GM18519 (cell line): ENCODE measurements around the gene OR8H2.
"Not testable (repeated sequence)": the region's sequence is repeated elsewhere in the genome, so short reads cannot be mapped to it uniquely, and the experiment has no call there.

Experiments used
- ATAC-seq: cut with Tn5 transposase; IDR thresholded peaks from one replicate; pipeline ENCODE4 v1.9.1; 2021; ENCODE audit warnings: mild to moderate bottlenecking, moderate library complexity; ENCODE audit not compliant: unreplicated experiment, low FRiP score

The OR8H2 gene

DNA sequence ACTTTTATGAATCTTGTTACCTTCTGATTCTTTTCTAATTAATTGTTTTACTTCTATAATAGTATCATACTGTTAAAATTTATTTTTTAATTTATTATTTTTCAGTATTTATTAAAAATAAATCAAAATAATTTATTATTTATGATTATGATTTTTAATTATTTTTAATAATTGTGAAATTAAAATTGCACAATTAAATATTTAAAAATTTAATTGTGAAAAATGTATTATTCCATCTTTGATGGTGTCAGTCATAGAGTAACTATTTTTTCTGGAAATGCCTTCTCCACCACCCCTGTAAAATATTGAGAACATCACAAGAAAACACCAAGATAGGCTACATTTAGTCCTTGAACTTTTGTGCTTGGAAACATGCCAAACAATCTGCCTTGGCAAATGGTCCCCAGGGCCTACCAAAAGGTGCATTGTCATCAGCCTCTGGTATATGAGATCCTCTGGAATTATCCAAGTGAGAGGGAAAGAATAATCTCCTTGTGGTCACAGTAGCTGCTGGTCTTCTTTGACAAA lies at the start of gene OR8H2:
Gene OR8H2 (plus strand): TSS at position 478 of the 528 bp plus-strand sequence. CDS start 1,356 bp downstream, outside the sequence.
- ATAC-seq = no peak

DNA sequence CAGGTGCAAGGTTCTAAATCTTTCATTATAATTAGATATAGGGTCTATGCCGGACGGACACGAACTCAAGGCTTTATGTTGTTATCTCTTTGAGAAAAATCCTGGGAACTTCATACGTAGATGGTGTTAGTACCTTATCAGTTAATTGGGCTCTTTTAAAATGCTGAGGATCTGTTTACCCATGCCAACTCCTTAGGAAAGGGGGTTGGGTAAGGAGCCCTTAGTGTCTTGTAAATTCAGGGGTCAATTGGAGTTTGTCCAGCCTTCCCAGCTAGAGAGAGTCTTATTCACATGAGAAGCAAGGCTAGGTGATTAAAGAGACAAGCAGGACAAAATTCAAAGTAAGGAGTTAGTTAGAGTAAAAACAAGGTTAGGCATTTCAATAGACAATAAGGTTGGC lies 47.1 kb upstream of the OR8H2 start:
- not testable (repeated sequence) for ATAC-seq

- not testable (repeated sequence) for ATAC-seq
These were observed 45.7 kb upstream of the OR8H2 start for GRCh38 chr11:56057661-56058237.

DNA sequence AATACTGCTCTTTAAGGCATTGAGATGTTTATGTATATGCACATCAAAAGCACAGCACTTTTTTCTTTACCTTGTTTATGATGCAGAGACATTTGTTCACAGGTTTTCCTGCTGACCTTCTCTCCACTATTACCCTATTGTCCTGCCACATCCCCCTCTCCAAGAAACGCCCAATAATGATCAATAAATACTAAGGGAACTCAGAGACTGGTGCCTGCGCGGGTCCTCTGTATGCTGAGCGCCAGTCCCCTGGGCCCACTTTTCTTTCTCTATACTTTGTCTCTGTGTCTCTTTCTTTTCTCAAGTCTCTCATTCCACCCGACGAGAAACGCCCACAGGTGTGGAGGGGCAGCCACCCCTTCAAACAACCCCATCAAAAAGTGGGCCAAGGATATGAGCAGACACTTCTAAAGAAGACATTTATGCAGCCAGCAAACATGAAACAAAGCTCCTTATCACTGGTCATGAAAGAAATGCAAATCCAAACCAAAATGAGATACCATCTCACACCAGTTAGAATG lies 45.2 kb upstream of the OR8H2 start:
- not testable (repeated sequence) for ATAC-seq

DNA sequence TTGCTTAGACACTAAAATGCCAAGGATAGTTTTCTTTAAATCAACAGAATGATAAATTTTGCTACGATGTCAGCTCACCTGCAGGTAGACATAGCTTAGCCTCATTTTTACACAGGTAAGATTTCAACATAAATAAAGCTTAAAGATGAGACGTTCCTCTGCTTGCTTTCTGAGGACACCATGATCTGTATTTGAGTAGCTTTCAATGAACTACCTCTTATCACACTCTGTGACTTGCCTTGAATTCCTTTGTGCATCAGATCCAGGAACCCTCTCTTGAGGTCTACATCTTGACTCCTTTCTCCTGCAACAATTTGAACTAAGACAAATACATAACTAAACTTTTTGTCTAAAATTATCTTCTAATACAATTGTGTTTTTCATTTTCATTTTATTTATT lies 36.5 kb upstream of the OR8H2 start:
- no peak for ATAC-seq

GRCh38 chr11:56089697-56090096 lies 13.8 kb upstream of the OR8H2 start:
- no peak for ATAC-seq

- ATAC-seq = no peak
These were observed 10.5 kb upstream of the OR8H2 start, which contains the start of gene OR8I2 for GRCh38 chr11:56093008-56093407. TSS of gene OR8I2 (plus strand) at chr11:56093308. CDS start at chr11:56093308, 0 bp downstream.

DNA sequence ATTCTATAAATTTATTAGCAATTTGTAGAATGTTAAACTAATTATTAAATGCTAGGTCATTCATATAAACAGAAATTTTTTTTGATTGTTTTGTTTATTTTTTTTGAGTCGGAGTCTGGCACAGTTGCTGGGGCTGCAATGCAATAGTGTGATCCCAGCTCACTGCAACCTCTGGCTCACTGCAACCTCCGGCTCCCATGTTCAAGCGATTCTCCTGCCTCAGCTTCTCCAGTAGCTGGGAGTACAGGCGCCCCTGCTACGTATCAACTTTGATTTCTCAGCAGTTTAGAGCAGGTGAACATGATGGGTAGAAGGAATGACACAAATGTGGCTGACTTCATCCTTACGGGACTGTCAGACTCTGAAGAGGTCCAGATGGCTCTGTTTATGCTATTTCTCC lies 18.6 kb downstream of the OR8H2 start, which contains the start of gene OR8H3:
Gene OR8H3 (plus strand): TSS at position 301 of the 400 bp plus-strand sequence. CDS start 0 bp downstream, at position 301.
- no peak for ATAC-seq

- ATAC-seq = no peak
These were observed 36.7 kb downstream of the OR8H2 start, which contains the start of gene OR8J3 for GRCh38 chr11:56140151-56140661. TSS of gene OR8J3 (minus strand) at chr11:56140201. CDS start at chr11:56137718, 2,483 bp downstream.

DNA sequence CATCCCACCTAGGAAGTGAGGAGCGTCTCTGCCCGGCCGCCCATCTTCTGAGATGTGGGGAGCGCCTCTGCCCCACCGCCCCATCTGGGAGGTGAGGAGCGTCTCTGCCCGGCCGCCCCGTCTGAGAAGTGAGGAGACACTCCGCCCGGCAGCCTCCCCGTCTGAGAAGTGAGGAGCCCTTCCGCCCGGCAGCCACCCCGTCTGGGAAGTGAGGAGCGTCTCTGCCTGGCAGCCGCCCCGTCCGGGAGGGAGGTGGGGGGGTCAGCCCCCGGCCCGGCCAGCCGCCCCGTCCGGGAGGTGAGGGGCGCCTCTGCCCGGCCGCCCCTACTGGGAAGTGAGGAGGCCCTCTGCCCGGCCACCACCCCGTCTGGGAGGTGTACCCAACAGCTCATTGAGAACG lies 40.2 kb downstream of the OR8H2 start:
- ATAC-seq = not testable (repeated sequence)

GRCh38 chr11:56151376-56151775 lies 47.9 kb downstream of the OR8H2 start:
- no peak for ATAC-seq

DNA sequence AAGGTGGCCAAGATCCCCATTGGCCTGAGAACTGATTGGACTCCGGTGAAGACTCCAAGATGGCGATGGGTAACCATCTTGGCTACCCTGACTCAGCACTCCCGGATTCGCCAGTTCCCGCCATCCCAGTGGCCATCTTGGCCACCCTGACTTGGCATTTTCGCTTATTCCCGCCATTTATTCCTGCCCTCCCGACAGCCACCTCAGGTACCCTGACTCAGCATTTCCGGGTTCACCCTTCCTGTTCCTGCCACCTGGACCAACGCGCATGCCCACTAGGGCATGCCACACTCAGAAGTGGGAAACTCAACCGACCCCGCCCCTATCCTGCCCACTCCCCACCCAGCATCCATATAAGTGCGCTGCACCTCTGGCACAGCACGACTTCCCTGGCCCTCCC lies 48.8 kb downstream of the OR8H2 start:
- ATAC-seq = no peak
